ENCODE data around the gene MEG3.

Gene MEG3

GRCh38 chr14:100834082-100834793, 8.3 kb downstream of the MEG3 start:
- no peak for DNase-seq

GRCh38 chr14:100834794-100835547, 9.1 kb downstream of the MEG3 start:
- DNase-seq: no peak

- no peak for DNase-seq
Observed at GRCh38 chr14:100835548-100836310, 9.8 kb downstream of the MEG3 start.

- no peak for DNase-seq
Observed at GRCh38 chr14:100836311-100836805, 10.4 kb downstream of the MEG3 start.

GRCh38 chr14:100836941-100837804, 11.3 kb downstream of the MEG3 start:
- no peak for DNase-seq

- DNase-seq: no peak
Observed at GRCh38 chr14:100837805-100838350, 12.0 kb downstream of the MEG3 start.

GRCh38 chr14:100838493-100839314, 12.8 kb downstream of the MEG3 start:
- DNase-seq: no peak

GRCh38 chr14:100839315-100839585, 13.3 kb downstream of the MEG3 start:
- DNase-seq: no peak

- no peak for DNase-seq
Observed at GRCh38 chr14:100839681-100840111, 13.8 kb downstream of the MEG3 start.

GRCh38 chr14:100840286-100841065, 14.6 kb downstream of the MEG3 start:
- DNase-seq: no peak

GRCh38 chr14:100841066-100841760, 15.3 kb downstream of the MEG3 start:
- DNase-seq: no peak

GRCh38 chr14:100841761-100842403, 16.0 kb downstream of the MEG3 start:
- DNase-seq: no peak

- no peak for DNase-seq
Observed at GRCh38 chr14:100842799-100843198, 16.9 kb downstream of the MEG3 start.

- DNase-seq: no peak
Observed at GRCh38 chr14:100844082-100844408, 18.1 kb downstream of the MEG3 start.

- DNase-seq: no peak
Observed at GRCh38 chr14:100844421-100844820, 18.5 kb downstream of the MEG3 start.

- no peak for DNase-seq
Observed at GRCh38 chr14:100844846-100845245, 18.9 kb downstream of the MEG3 start.

GRCh38 chr14:100845341-100845740, 19.4 kb downstream of the MEG3 start:
- DNase-seq: no peak

GRCh38 chr14:100846309-100846859, 20.5 kb downstream of the MEG3 start:
- DNase-seq: no peak

- DNase-seq: no peak
Observed at GRCh38 chr14:100849115-100849781, 23.3 kb downstream of the MEG3 start.
